Activated naive CD4-positive, alpha-beta T cell (primary cell): Measurements from ENCODE around the gene KLHL1.

Experiments used
- DNase-seq, 4 experiments: peaks; one replicate each; lab custom pipeline; 2025; lab: John Stamatoyannopoulos, UW

The KLHL1 gene

GRCh38 chr13:69872321-69873047, 235.8 kb downstream of the KLHL1 start:
- DNase-seq, result no peak

DNA sequence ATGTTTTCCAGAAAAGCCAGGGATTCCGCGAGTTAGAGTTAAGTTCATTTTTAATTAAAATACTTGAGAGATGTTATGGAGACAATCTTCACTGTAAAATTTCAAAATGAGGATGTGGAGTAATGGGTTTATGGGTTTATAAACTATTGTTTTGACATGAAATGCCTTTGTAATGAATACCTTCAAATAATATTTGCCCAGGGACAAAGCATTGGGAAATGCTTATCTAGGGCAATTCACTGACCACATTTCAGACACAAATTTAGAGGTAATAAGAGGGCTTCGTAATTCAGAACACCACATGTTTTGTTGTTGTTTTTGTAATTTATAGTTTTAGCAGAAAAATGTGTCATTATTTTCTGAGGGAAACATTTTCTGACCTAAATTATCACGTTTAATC, 241.7 kb downstream of the KLHL1 start:
- DNase-seq, result no peak

GRCh38 chr13:69857183-69857821, 250.9 kb downstream of the KLHL1 start:
- no peak for DNase-seq

GRCh38 chr13:69856331-69856730, 251.9 kb downstream of the KLHL1 start:
- DNase-seq, result no peak

DNA sequence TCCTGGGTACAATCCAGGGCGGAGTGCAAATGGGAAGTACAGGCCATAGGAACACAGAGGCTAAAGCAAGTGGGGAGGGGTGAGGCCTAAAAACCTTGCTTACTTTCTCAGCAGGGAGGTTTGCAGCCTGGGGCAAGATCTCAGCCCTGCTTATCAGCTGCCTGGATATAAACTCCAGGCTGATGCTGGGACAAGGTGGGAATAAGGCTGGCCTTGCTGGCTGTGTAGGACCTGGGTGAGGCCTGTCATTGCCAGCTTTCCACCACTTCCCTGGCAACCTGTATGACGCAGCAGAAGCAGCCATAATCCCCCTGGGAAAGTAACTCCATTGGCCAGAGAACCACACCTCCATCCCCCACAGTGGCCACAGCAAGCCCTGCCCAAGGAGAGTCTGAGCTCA, 279.7 kb downstream of the KLHL1 start:
- no peak for DNase-seq

DNA sequence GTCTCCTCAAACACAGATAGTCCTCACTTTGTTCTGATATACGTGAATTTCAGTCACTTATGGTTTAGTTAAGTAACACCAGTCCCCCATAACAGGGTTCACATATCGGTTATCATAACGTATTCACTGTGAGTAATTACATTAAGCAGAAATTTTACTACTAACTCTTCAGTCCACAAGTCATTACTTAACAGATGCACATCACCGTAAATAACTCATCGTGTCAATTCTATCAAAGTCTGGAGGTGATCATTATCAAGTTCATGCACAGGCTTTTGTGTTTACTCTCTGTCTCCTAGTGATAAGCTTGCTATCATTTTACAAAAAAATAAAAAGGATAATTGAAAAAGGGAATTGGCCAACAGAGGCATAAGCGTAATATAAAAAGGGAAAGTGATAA, 288.1 kb downstream of the KLHL1 start:
- no peak for DNase-seq

GRCh38 chr13:69817333-69817869, 290.9 kb downstream of the KLHL1 start:
- no peak for DNase-seq

GRCh38 chr13:69809152-69809551, 299.1 kb downstream of the KLHL1 start:
- no peak for DNase-seq

DNA sequence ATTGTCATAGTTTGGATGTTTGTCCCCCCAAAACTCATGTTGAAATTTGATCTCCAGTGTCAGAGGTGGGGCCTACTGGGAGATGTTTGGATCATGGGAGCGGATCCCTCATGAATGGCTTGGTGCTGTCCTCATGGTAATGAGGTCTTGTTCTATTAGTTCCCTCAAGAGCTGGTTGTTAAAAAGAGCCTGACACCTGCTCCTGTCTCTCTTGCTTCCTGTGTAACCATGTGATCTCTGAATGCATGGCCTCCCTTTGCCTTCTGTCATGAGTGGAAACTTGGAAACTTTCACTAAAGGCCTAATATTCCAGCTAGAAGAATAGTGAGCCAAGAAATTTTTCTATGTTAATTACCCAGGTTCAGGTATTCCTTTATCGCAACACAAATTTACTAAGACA, 312.0 kb downstream of the KLHL1 start:
- no peak for DNase-seq

DNA sequence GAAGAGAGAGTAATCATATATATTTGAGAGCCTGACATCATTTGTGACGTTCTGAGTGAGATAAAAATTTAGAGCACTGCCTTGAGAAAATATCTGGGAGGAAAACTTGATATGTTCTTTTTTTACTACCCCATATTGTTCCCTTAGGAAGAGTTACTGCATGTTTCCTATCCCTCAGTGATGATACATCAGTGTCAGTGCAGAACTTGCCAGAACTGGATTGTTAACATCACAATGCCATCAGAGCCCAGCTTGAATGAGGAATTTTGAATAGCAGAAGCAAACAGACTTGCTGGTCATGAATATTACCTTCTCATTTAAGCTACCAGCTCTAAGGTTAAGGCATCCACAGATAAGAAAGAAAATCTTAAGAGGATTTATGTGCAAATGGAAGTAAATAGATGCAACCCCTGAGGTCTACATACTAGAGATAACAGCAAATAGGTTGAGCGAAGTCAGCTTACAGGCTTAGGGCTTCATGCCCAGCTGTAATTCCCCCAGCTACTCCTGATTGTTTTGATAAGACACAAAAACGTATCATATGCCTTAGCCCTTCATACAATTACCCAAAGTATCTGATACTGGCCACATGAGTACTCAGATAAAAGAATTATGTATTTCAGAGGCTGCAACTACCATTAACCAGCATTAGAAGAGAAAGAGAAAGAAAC, 314.3 kb downstream of the KLHL1 start:
- DNase-seq, result no peak

DNA sequence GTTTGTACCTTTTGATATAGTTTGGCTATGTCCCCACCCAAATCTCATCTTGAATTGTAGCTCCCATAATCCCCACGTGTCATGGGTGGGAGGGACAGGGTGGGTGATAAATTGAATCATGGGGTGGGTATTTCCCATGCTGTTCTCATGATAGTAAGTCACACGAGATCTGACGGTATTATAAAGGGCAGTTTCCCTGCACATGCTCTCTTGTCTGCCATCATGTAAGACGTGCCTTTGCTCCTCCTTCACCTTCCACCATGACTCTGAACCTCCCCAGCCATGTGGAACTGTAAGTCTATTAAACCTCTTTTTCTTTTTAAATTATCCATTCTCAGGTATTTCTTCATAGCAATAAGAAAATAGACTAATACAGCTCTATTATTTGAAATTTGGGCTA, 331.3 kb downstream of the KLHL1 start:
- no peak for DNase-seq

DNA sequence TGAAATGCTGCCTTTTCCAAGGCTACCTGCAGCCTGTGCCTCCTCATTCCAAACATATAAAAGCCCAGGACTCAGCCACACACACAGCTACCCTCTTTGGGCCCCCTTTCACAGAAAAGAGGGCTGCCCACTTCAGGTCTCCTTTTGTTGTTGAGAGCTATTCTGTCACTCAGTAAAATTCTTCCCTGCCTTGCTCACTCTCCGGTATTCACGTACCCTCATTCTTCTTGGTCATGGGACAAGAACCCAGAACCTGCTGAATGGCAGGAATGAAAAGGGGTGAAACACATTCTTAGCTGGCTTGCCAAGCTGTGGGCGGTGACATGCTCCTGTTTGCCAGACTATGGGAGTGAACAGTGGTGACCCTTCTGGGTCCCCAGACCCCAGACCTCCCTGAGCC, 338.6 kb downstream of the KLHL1 start:
- no peak for DNase-seq

- DNase-seq, result no peak
These were observed 346.7 kb downstream of the KLHL1 start for GRCh38 chr13:69761581-69761980.

- no peak for DNase-seq
These were observed 353.2 kb downstream of the KLHL1 start for GRCh38 chr13:69755101-69755500.

GRCh38 chr13:69751259-69751658, 357.0 kb downstream of the KLHL1 start:
- no peak for DNase-seq

- DNase-seq, result no peak
These were observed 370.9 kb downstream of the KLHL1 start for GRCh38 chr13:69737129-69737935.

DNA sequence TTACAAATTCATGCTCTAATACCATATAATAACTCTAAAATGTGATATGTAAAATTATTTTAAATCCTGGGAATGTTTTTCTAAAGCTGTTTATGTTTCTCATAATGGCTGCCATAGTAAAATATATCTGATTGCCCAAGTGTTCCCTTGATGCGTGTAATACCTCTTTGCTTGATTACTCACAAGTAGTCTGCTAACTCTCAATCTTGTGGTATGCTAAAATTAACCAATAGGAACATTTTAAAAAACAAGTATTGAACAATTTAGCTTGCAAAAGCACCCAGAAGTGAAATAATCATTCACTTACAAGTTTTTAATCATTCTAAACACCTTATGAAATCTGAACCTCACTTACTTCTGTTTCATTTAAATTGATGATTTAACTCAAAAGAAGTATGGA, 386.6 kb downstream of the KLHL1 start:
- DNase-seq, result no peak

DNA sequence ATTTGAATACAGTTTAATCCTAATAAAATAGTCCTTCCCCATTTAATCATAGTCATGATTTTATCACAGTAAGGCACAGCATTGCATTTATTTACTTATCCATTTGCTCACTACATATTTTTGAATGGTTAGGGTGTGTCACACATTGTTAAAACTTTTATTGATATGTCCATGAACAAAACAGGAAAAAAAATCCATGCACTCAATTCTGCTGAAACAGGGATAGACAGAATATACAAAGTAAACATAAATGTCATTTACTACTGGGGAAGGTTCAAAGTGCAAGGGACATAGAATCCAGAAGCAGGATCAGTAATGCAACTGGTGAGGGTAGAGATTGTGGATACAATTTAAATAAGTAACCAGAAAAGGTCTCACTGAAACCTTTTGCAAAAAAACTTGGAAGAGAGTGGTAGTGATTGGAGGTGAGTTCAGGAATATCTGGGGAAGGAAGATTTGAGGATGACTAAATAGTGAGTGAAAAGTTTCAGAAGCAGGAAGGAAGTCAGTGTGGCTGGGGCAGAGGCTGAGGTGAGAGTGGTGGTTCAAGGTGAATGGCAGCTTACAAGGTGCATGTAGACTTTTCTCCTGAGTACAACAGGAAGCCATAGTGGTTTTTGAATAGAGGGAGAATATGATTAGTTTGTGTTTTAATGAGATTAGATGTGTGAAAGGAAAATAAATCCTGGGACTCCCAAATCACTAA, 387.8 kb downstream of the KLHL1 start:
- DNase-seq, result no peak

DNA sequence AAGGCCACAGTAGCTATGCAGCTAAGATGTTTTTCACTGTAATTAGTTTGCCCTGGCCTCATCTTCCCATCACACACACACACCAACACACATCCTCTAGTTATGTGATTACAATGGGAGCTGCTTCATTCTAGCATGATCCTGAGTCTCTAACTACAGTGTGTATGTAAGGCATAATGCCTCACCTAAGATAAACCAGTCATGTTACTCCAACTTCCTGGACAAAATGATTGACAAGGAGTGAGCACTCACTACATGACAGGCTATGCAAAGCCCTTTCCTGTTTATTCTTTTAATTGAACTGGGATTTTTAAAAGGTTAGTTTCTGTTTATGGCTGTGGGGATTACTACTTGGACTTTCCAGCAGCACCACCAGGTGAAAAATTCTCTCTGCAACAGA, 401.4 kb downstream of the KLHL1 start:
- DNase-seq, result no peak

- no peak for DNase-seq
These were observed 403.9 kb downstream of the KLHL1 start for GRCh38 chr13:69704311-69704710.

- DNase-seq, result no peak
These were observed 417.3 kb downstream of the KLHL1 start for GRCh38 chr13:69690999-69691398.
